Endothelial cell (in vitro differentiated cells): Measurements from ENCODE around the gene SUPT3H. TPM values are rescaled to one million over a fixed set of nuclear protein-coding genes. Genes with fewer than 3 reads are reported as not detected.

ENCODE experiments used
- DNase-seq: peaks from one replicate; pipeline ENCODE4 v3.0.0; 2021; ENCODE audit warnings: low spot score
- H3K27ac Mint-ChIP-seq: one replicate; pipeline ENCODE4 v1.8.0; 2021; ENCODE audit warnings: mixed read lengths, inconsistent platforms; ENCODE audit not compliant: unreplicated experiment
- H3K27me3 Mint-ChIP-seq: one replicate; pipeline ENCODE4 v1.8.0; 2021; ENCODE audit warnings: mild to moderate bottlenecking, moderate library complexity, mixed read lengths, inconsistent platforms; ENCODE audit not compliant: unreplicated experiment
- H3K36me3 Mint-ChIP-seq: one replicate; pipeline ENCODE4 v1.8.0; 2021; ENCODE audit warnings: mild to moderate bottlenecking, low read depth, mixed read lengths, inconsistent platforms; ENCODE audit not compliant: unreplicated experiment
- H3K4me1 Mint-ChIP-seq: one replicate; pipeline ENCODE4 v1.8.0; 2021; ENCODE audit warnings: mild to moderate bottlenecking, mixed read lengths, inconsistent platforms; ENCODE audit not compliant: unreplicated experiment
- H3K4me3 Mint-ChIP-seq: one replicate; pipeline ENCODE4 v1.8.0; 2021; ENCODE audit warnings: mild to moderate bottlenecking, mixed read lengths, inconsistent platforms; ENCODE audit not compliant: unreplicated experiment
- H3K9me3 Mint-ChIP-seq: one replicate; pipeline ENCODE4 v1.8.0; 2021; ENCODE audit warnings: mixed read lengths, inconsistent platforms; ENCODE audit not compliant: unreplicated experiment
- CTCF ChIP-seq: fragments of 200-600 bp; sonication (generic); IDR thresholded peaks from one replicate; pipeline ENCODE4 v1.5.0; 2021; ENCODE audit warnings: antibody characterized with exemption; ENCODE audit not compliant: unreplicated experiment
- total RNA-seq: library from RNA; stranded (reverse); fragmentation: NEBNext Ultra II Directional; extraction: Animal tissue kit (Norgen Biotek cat#: 25700); gene quantifications from one replicate; pipeline ENCODE4 v1.2.1, GENCODE V29; 2021; ENCODE audit not compliant: unreplicated experiment

SUPT3H gene
- total RNA-seq, 1 donor from 2014 or later = 28.5 TPM

DNA sequence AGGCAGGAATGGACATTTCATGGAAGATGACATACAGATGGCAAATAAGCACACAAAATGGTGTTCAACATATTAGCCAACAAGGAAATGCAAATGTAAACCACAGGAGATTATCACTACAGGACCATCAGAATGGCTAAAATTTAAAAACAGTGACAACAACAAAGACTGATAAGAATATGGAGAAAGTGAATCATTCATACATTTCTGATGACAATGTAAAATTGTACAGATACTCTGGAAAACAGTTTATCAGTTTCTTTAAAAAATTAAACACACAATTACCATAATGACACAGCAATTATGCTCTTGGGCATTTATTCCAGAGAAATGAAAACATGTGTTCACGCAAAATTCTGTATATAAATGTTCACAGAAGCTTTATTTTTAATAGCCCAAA is 155.4 kb downstream of the SUPT3H start:
- no peaks in the 10 kb centered on the region for H3K4me1 Mint-ChIP-seq
- DNase-seq = no peak
- no peak overlapping the region for H3K27ac Mint-ChIP-seq
- no peak overlapping the region for H3K4me3 Mint-ChIP-seq
- no peak for TF ChIP-seq CTCF
- H3K27me3 Mint-ChIP-seq = peaks cover 1% of the 10 kb centered on the region
- H3K9me3 Mint-ChIP-seq = no peaks in the 10 kb centered on the region
- H3K36me3 Mint-ChIP-seq = no peaks in the 10 kb centered on the region

DNA sequence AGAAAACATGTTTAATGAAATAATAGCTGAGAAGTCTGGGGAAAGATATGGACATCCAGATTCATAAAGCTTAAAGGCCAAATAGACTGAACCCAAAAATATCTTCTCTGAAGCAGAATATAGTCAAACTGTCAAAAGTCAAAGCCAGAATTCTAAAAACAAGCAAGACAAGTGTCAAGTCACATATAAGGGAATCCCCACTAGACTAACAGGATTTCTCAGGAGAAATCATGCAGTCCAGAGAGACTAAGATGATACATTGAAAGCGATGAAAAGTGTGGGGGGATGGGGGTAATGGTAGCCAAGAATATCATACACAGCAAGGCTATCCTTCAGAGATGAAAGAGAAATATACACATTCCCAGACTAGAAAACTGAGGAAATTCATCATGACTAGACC is 162.0 kb downstream of the SUPT3H start:
- Mint-ChIP-seq H3K4me1 (peaks cover 5% of the 10 kb centered on the region), H3K9me3 (no peaks in the 10 kb centered on the region), H3K27me3 (peaks cover 1% of the 10 kb centered on the region)

GRCh38 chr6:45212976-45213375 is 164.8 kb downstream of the SUPT3H start:
- no peak for TF ChIP-seq CTCF
- DNase-seq = no peak
- H3K27me3 Mint-ChIP-seq = peaks cover 1% of the 10 kb centered on the region
- no peaks in the 10 kb centered on the region for H3K9me3 Mint-ChIP-seq
- peak overlapping the region; percentile 18 for H3K27ac Mint-ChIP-seq
- no peak overlapping the region for H3K4me3 Mint-ChIP-seq
- peaks cover 22% of the 10 kb centered on the region for H3K36me3 Mint-ChIP-seq
- H3K4me1 Mint-ChIP-seq = peaks cover 5% of the 10 kb centered on the region

More for the DNA sequence above, 162.0 kb downstream of the SUPT3H start:
- H3K27ac Mint-ChIP-seq = no peak overlapping the region
- DNase-seq = no peak
- H3K4me3 Mint-ChIP-seq = no peak overlapping the region
- peaks cover 8% of the 10 kb centered on the region for H3K36me3 Mint-ChIP-seq
- TF ChIP-seq CTCF = no peak

- no peak for DNase-seq
- H3K4me3 Mint-ChIP-seq = no peak overlapping the region
- TF ChIP-seq CTCF = no peak
- H3K4me1 Mint-ChIP-seq = peaks cover 5% of the 10 kb centered on the region
- H3K9me3 Mint-ChIP-seq = no peaks in the 10 kb centered on the region
- H3K36me3 Mint-ChIP-seq = peaks cover 16% of the 10 kb centered on the region
- peaks cover 1% of the 10 kb centered on the region for H3K27me3 Mint-ChIP-seq
- H3K27ac Mint-ChIP-seq = no peak overlapping the region
Observed at GRCh38 chr6:45209762-45210161, 168.0 kb downstream of the SUPT3H start.

GRCh38 chr6:45206793-45207492 is 170.8 kb downstream of the SUPT3H start:
- H3K27ac Mint-ChIP-seq = no peak overlapping the region
- peaks cover 16% of the 10 kb centered on the region for H3K36me3 Mint-ChIP-seq

More at GRCh38 chr6:45206793-45207492, 170.8 kb downstream of the SUPT3H start:
- DNase-seq = no peak
- Mint-ChIP-seq H3K4me1 (no peaks in the 10 kb centered on the region), H3K27me3 (peaks cover 1% of the 10 kb centered on the region), H3K4me3 (no peak overlapping the region), H3K9me3 (no peaks in the 10 kb centered on the region)
- no peak for TF ChIP-seq CTCF
